ENCODE data around the gene GNL3. TPM values are rescaled to one million over a fixed set of nuclear protein-coding genes. Genes with fewer than 3 reads are reported as not detected.

Gene GNL3
- total RNA-seq, 1 experiment from 2014 or later: 113 TPM

GRCh38 chr3:52649461-52650210 lies 36.2 kb upstream of the GNL3 start:
- H3K27me3 Mint-ChIP-seq (ENCODE audit: unreplicated experiment): no peaks in the 10 kb centered on the region
- no peaks in the 10 kb centered on the region for H3K9me3 Mint-ChIP-seq (ENCODE audit: low read depth, unreplicated experiment)
- CTCF ChIA-PET: no interaction called here
- TF ChIP-seq, protein P1, sequence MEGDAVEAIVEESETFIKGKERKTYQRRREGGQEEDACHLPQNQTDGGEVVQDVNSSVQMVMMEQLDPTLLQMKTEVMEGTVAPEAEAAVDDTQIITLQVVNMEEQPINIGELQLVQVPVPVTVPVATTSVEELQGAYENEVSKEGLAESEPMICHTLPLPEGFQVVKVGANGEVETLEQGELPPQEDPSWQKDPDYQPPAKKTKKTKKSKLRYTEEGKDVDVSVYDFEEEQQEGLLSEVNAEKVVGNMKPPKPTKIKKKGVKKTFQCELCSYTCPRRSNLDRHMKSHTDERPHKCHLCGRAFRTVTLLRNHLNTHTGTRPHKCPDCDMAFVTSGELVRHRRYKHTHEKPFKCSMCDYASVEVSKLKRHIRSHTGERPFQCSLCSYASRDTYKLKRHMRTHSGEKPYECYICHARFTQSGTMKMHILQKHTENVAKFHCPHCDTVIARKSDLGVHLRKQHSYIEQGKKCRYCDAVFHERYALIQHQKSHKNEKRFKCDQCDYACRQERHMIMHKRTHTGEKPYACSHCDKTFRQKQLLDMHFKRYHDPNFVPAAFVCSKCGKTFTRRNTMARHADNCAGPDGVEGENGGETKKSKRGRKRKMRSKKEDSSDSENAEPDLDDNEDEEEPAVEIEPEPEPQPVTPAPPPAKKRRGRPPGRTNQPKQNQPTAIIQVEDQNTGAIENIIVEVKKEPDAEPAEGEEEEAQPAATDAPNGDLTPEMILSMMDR (IDR thresholded peaks at IDR 0.05; ENCODE audit: unreplicated experiment): no peak
- H3K4me3 Mint-ChIP-seq (ENCODE audit: low read depth, unreplicated experiment): no peak overlapping the region
- H3K27ac Mint-ChIP-seq (ENCODE audit: unreplicated experiment): no peak overlapping the region
- intact Hi-C loops (cut with micrococcal nuclease; ENCODE audit: unreplicated experiment): no loop called here
- H3K36me3 Mint-ChIP-seq (ENCODE audit: insufficient read depth, unreplicated experiment): peaks cover 41% of the 10 kb centered on the region
- H3K4me1 Mint-ChIP-seq (ENCODE audit: low read depth, unreplicated experiment): no peaks in the 10 kb centered on the region
- no TSS peak for BruUV-seq (replicated peaks)
- DNase-seq: no peak

GRCh38 chr3:52650439-52650838 lies 35.4 kb upstream of the GNL3 start:
- H3K27ac Mint-ChIP-seq (ENCODE audit: unreplicated experiment): no peak overlapping the region
- H3K27me3 Mint-ChIP-seq (ENCODE audit: unreplicated experiment): no peaks in the 10 kb centered on the region
- no peak overlapping the region for H3K4me3 Mint-ChIP-seq (ENCODE audit: low read depth, unreplicated experiment)
- DNase-seq: no peak
- H3K36me3 Mint-ChIP-seq (ENCODE audit: insufficient read depth, unreplicated experiment): peaks cover 33% of the 10 kb centered on the region
- CTCF ChIA-PET: no interaction called here
- intact Hi-C loops (cut with micrococcal nuclease; ENCODE audit: unreplicated experiment): no loop called here
- BruUV-seq (replicated peaks): no TSS peak
- H3K9me3 Mint-ChIP-seq (ENCODE audit: low read depth, unreplicated experiment): no peaks in the 10 kb centered on the region
- H3K4me1 Mint-ChIP-seq (ENCODE audit: low read depth, unreplicated experiment): no peaks in the 10 kb centered on the region
- TF ChIP-seq, protein P1 (IDR thresholded peaks at IDR 0.05; ENCODE audit: unreplicated experiment): no peak

DNA sequence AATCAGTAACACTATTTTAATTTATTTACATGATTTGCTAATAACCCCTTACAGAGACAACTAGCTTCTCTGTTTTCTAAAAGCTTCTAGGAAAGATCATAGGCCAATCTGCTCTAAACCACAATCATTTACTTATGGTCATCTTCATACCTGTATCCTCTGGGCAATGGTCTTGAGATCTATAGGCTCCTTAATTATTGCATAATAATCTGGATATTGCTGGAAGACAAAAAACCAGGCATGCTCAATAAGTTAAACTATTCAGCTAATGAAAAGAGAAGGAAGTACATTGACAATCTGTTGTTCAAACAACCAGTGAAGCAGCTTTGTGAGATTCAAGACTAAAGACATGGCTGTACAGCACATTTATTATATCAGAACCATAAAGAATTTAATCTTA lies 34.2 kb upstream of the GNL3 start:
- Mint-ChIP-seq H3K4me1 (ENCODE audit: low read depth, unreplicated experiment) (no peaks in the 10 kb centered on the region), H3K27me3 (ENCODE audit: unreplicated experiment) (no peaks in the 10 kb centered on the region), H3K4me3 (ENCODE audit: low read depth, unreplicated experiment) (no peak overlapping the region), H3K36me3 (ENCODE audit: insufficient read depth, unreplicated experiment) (peaks cover 30% of the 10 kb centered on the region), H3K9me3 (ENCODE audit: low read depth, unreplicated experiment) (no peaks in the 10 kb centered on the region), H3K27ac (ENCODE audit: unreplicated experiment) (no peak overlapping the region)
- DNase-seq: no peak
- intact Hi-C loops (cut with micrococcal nuclease; ENCODE audit: unreplicated experiment): no loop called here
- TF ChIP-seq, protein P1 (IDR thresholded peaks at IDR 0.05; ENCODE audit: unreplicated experiment): no peak
- no TSS peak for BruUV-seq (replicated peaks)
- CTCF ChIA-PET: interaction anchor here (0.6 to 0.7 kb wide), 2 partner anchors 50 to 78 kb away, joined by 3 read pairs; no protein-coding TSS in a partner anchor

GRCh38 chr3:52655895-52656294 lies 29.9 kb upstream of the GNL3 start:
- intact Hi-C loops (cut with micrococcal nuclease; ENCODE audit: unreplicated experiment): no loop called here
- peaks cover 22% of the 10 kb centered on the region for H3K36me3 Mint-ChIP-seq (ENCODE audit: insufficient read depth, unreplicated experiment)
- CTCF ChIA-PET: no interaction called here

More at GRCh38 chr3:52655895-52656294, 29.9 kb upstream of the GNL3 start:
- H3K27me3 Mint-ChIP-seq (ENCODE audit: unreplicated experiment): no peaks in the 10 kb centered on the region
- TF ChIP-seq, protein P1 (IDR thresholded peaks at IDR 0.05; ENCODE audit: unreplicated experiment): no peak
- no peak overlapping the region for H3K4me3 Mint-ChIP-seq (ENCODE audit: low read depth, unreplicated experiment)
- DNase-seq: no peak
- no peak overlapping the region for H3K27ac Mint-ChIP-seq (ENCODE audit: unreplicated experiment)
- no peaks in the 10 kb centered on the region for H3K4me1 Mint-ChIP-seq (ENCODE audit: low read depth, unreplicated experiment)
- no TSS peak for BruUV-seq (replicated peaks)
- H3K9me3 Mint-ChIP-seq (ENCODE audit: low read depth, unreplicated experiment): no peaks in the 10 kb centered on the region
